Calu3 (cell line): Measurements from ENCODE around the gene VCX2. TPM values are rescaled to one million over a fixed set of nuclear protein-coding genes. Genes with fewer than 3 reads are reported as not detected.

Experiments used
- BruUV-seq: library from RNA; stranded (reverse); fragments of 400-500 nt; replicated peaks from 2 replicates; lab custom pipeline; 2021; lab: Mats Ljungman, UMichigan
- CTCF ChIA-PET: fragments of 300-600 bp; sonication (Branson Sonifier 250); formaldehyde crosslinking; loops from one replicate; lab custom pipeline; 2022; ENCODE audit warnings: antibody characterized with exemption; lab: Charles Lee
- DNase-seq: peaks from one replicate; pipeline ENCODE4 v3.0.0; 2022
- H3K27ac Mint-ChIP-seq: one replicate; pipeline ENCODE4 v1.8.0; 2022; ENCODE audit warnings: mixed read lengths; ENCODE audit not compliant: unreplicated experiment
- H3K27me3 Mint-ChIP-seq: one replicate; pipeline ENCODE4 v1.8.0; 2022; ENCODE audit warnings: mixed read lengths; ENCODE audit not compliant: unreplicated experiment
- H3K36me3 Mint-ChIP-seq: one replicate; pipeline ENCODE4 v1.8.0; 2022; ENCODE audit warnings: mild to moderate bottlenecking, moderate library complexity, mixed read lengths; ENCODE audit not compliant: insufficient read depth, unreplicated experiment
- H3K4me1 Mint-ChIP-seq: one replicate; pipeline ENCODE4 v1.8.0; 2022; ENCODE audit warnings: mild to moderate bottlenecking, low read depth, mixed read lengths; ENCODE audit not compliant: unreplicated experiment
- H3K4me3 Mint-ChIP-seq: one replicate; pipeline ENCODE4 v1.8.0; 2022; ENCODE audit warnings: mild to moderate bottlenecking, low read depth, moderate library complexity, mixed read lengths; ENCODE audit not compliant: unreplicated experiment
- H3K9me3 Mint-ChIP-seq: one replicate; pipeline ENCODE4 v1.8.0; 2022; ENCODE audit warnings: low read depth, mixed read lengths; ENCODE audit not compliant: unreplicated experiment
- intact Hi-C: fragments of 100-400 bp; cut with micrococcal nuclease; formaldehyde crosslinking; loops from one replicate; pipeline ENCODE4 v1.10.0; 2022; ENCODE audit not compliant: unreplicated experiment
- total RNA-seq: library from RNA; stranded (reverse); gene quantifications from 2 replicates; pipeline ENCODE4 v1.2.3, GENCODE V29; 2022
- TF ChIP-seq, protein P1 (sequence below): fragments of 200-600 bp; IDR thresholded peaks from one replicate; pipeline ENCODE4 v1.8.0; 2022; ENCODE audit warnings: antibody characterized with exemption; ENCODE audit not compliant: unreplicated experiment

VCX2 gene
- total RNA-seq, 1 experiment from 2014 or later = not detected

- CTCF ChIA-PET = no interaction called here
- TF ChIP-seq, protein P1, sequence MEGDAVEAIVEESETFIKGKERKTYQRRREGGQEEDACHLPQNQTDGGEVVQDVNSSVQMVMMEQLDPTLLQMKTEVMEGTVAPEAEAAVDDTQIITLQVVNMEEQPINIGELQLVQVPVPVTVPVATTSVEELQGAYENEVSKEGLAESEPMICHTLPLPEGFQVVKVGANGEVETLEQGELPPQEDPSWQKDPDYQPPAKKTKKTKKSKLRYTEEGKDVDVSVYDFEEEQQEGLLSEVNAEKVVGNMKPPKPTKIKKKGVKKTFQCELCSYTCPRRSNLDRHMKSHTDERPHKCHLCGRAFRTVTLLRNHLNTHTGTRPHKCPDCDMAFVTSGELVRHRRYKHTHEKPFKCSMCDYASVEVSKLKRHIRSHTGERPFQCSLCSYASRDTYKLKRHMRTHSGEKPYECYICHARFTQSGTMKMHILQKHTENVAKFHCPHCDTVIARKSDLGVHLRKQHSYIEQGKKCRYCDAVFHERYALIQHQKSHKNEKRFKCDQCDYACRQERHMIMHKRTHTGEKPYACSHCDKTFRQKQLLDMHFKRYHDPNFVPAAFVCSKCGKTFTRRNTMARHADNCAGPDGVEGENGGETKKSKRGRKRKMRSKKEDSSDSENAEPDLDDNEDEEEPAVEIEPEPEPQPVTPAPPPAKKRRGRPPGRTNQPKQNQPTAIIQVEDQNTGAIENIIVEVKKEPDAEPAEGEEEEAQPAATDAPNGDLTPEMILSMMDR = no peak
- DNase-seq = no peak
- peaks cover 16% of the 10 kb centered on the region for H3K9me3 Mint-ChIP-seq
- intact Hi-C loops = no loop called here
- BruUV-seq = no TSS peak
- no peaks in the 10 kb centered on the region for H3K4me1 Mint-ChIP-seq
- no peaks in the 10 kb centered on the region for H3K27me3 Mint-ChIP-seq
- no peak overlapping the region for H3K4me3 Mint-ChIP-seq
- no peaks in the 10 kb centered on the region for H3K36me3 Mint-ChIP-seq
- H3K27ac Mint-ChIP-seq = no peak overlapping the region
Measured at GRCh38 chrX:8138252-8138651, 32.8 kb downstream of the VCX2 start.

DNA sequence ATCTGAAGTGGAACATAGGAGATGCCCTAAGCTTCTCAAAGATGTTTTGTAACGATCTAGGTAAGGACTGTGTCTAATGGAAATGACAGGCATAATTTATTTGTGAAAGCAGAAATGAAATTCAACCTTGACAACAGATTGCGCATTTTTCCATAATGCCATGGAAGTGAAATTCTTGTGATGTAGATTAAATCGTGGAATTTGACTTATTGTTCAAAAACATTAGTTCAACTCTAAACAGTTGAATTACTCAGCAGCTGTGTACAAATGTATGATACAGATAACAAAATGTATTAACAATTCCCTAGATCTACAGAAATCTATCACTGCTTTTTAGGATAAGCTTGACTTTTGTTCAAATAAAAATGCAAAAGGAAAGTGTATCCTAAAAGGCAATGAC, 44.4 kb downstream of the VCX2 start:
- peaks cover 13% of the 10 kb centered on the region for H3K9me3 Mint-ChIP-seq
- no TSS peak for BruUV-seq
- H3K36me3 Mint-ChIP-seq = no peaks in the 10 kb centered on the region
- TF ChIP-seq, protein P1 = no peak
- no peak overlapping the region for H3K4me3 Mint-ChIP-seq
- no peak for DNase-seq
- H3K27me3 Mint-ChIP-seq = no peaks in the 10 kb centered on the region
- CTCF ChIA-PET = no interaction called here
- intact Hi-C loops = no loop called here
- no peaks in the 10 kb centered on the region for H3K4me1 Mint-ChIP-seq
- H3K27ac Mint-ChIP-seq = no peak overlapping the region

DNA sequence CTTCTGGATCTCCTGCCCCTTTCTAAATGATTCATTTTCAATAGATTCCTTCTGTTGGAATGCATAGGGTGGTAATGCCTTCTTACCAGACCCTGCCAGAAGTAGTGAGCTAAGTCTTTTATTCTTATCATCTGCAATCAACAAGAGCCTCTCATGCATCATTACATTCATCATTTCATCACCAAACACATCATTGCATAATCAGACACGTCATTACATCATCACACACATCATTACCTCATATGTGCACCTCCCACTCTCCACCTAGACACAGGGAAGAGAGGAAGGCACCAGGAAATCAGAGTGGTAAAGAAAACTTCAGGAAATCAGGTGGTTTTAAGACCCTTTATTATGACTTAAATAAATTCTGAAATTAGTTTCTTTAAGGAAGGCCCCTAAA, 45.0 kb downstream of the VCX2 start:
- TF ChIP-seq, protein P1 = no peak
- no peak overlapping the region for H3K4me3 Mint-ChIP-seq
- H3K36me3 Mint-ChIP-seq = no peaks in the 10 kb centered on the region
- no peak overlapping the region for H3K27ac Mint-ChIP-seq
- DNase-seq = no peak
- H3K27me3 Mint-ChIP-seq = no peaks in the 10 kb centered on the region
- peaks cover 13% of the 10 kb centered on the region for H3K9me3 Mint-ChIP-seq
- no peaks in the 10 kb centered on the region for H3K4me1 Mint-ChIP-seq
- CTCF ChIA-PET = no interaction called here
- BruUV-seq = no TSS peak
- intact Hi-C loops = no loop called here

- Mint-ChIP-seq H3K27ac (no peak overlapping the region), H3K36me3 (no peaks in the 10 kb centered on the region), H3K27me3 (no peaks in the 10 kb centered on the region), H3K4me3 (no peak overlapping the region), H3K9me3 (peaks cover 13% of the 10 kb centered on the region), H3K4me1 (no peaks in the 10 kb centered on the region)
- no TSS peak for BruUV-seq
- CTCF ChIA-PET = no interaction called here
- no peak for DNase-seq
- intact Hi-C loops = no loop called here
- TF ChIP-seq, protein P1 = no peak
Measured at GRCh38 chrX:8125566-8125965, 45.5 kb downstream of the VCX2 start.
